Thymus (tissue), 11 donors: ENCODE measurements around the gene CIAO3. TPM values are rescaled to one million over a fixed set of nuclear protein-coding genes. Genes with fewer than 3 reads are reported as not detected.

Experiments used
- DNase-seq, 9 donors: peaks; one replicate each; pipeline ENCODE4 v3.0.0-alpha.2; 2013; ENCODE audit warnings: low spot score in 9 of 9, low read depth in 6 of 9, missing footprints in 1 of 9
- H3K27ac ChIP-seq, 2 donors: one replicate each; pipeline ENCODE4 v1.5.1; 2013; ENCODE audit warnings: control low read depth in 1 of 2, low read depth in 1 of 2, low read length in 1 of 2, mild to moderate bottlenecking in 1 of 2, moderate library complexity in 1 of 2
- H3K27me3 ChIP-seq, 2 donors: one replicate each; pipeline ENCODE4 v1.5.1; 2013; ENCODE audit warnings: low read length in 1 of 2; ENCODE audit not compliant: control insufficient read depth in 2 of 2, insufficient read depth in 1 of 2
- H3K36me3 ChIP-seq, 2 donors: one replicate each; pipeline ENCODE4 v1.5.1; 2013; ENCODE audit warnings: low read length in 1 of 2, mild to moderate bottlenecking in 1 of 2, moderate library complexity in 1 of 2; ENCODE audit not compliant: control insufficient read depth in 2 of 2, insufficient read depth in 2 of 2
- H3K4me1 ChIP-seq, 2 donors: one replicate each; pipeline ENCODE4 v1.5.1; 2013; ENCODE audit warnings: low read length in 2 of 2; ENCODE audit not compliant: control insufficient read depth in 2 of 2, insufficient read depth in 2 of 2
- H3K4me3 ChIP-seq, 2 donors: one replicate each; pipeline ENCODE4 v1.5.1; 2013; ENCODE audit warnings: low read length in 2 of 2, control low read depth in 1 of 2, mild to moderate bottlenecking in 1 of 2
- H3K9me3 ChIP-seq, 2 donors: one replicate each; pipeline ENCODE4 v1.5.1; 2013; ENCODE audit warnings: low read length in 1 of 2, mild to moderate bottlenecking in 1 of 2; ENCODE audit not compliant: control insufficient read depth in 2 of 2, insufficient read depth in 1 of 2
- WGBS: extraction: QIAGEN DNeasy Blood & Tissue Kit; methylation state at CpG from one replicate; pipeline ENCODE4 v1.1.7; 2013; 5-methylcytosine and 5-hydroxymethylcytosine counted together
- polyA plus RNA-seq: library from polyadenylated mRNA; stranded (reverse); fragments of 200-250 nt; gene quantifications from one replicate; pipeline ENCODE4 v1.2.3, GENCODE V29; 2013
- total RNA-seq: library from RNA; stranded (reverse); fragments of 120-200 nt; gene quantifications from one replicate; pipeline ENCODE4 v1.2.4, GENCODE V29; 2013
- donor health status: healthy.

Gene CIAO3
- total and polyA plus RNA-seq, 2 donors = 20.8 to 60.4 TPM

GRCh38 chr16:718922-719321 is 21.9 kb downstream of the CIAO3 start:
- Histone ChIP-seq H3K4me3 (peak overlapping the region; percentile 23 to 93), H3K27me3 (peaks cover 2 to 41% of the 10 kb centered on the region in 2 donors), H3K27ac (peak overlapping the region; percentile 77 to 99), H3K9me3 (peaks cover 0 to 12% of the 10 kb centered on the region in 2 donors), H3K4me1 (peaks cover 56 to 80% of the 10 kb centered on the region in 2 donors), H3K36me3 (no peaks in the 10 kb centered on the region)
- DNase-seq = no peak
- 92% methylated on average over 6 of the region's 6 CpGs for WGBS

GRCh38 chr16:718389-718788 is 22.4 kb downstream of the CIAO3 start:
- Histone ChIP-seq H3K27me3 (peaks cover 4 to 45% of the 10 kb centered on the region in 2 donors), H3K9me3 (peaks cover 0 to 12% of the 10 kb centered on the region in 2 donors), H3K4me1 (peaks cover 52 to 76% of the 10 kb centered on the region in 2 donors), H3K4me3 (no peak overlapping the region), H3K27ac (no peak overlapping the region), H3K36me3 (no peaks in the 10 kb centered on the region)
- 96% methylated on average over 9 of the region's 9 CpGs for WGBS
- no peak for DNase-seq

- Histone ChIP-seq H3K36me3 (no peaks in the 10 kb centered on the region), H3K4me3 (no peak overlapping the region), H3K9me3 (peaks cover 0 to 12% of the 10 kb centered on the region in 2 donors), H3K4me1 (peaks cover 44 to 68% of the 10 kb centered on the region in 2 donors), H3K27me3 (peaks cover 4 to 49% of the 10 kb centered on the region in 2 donors), H3K27ac (no peak overlapping the region)
- DNase-seq = no peak
- 89% methylated on average over 32 of the region's 32 CpGs for WGBS
Measured at GRCh38 chr16:717450-718245, 23.1 kb downstream of the CIAO3 start.

GRCh38 chr16:716768-717325 is 23.9 kb downstream of the CIAO3 start:
- 94% methylated on average over 28 of the region's 29 CpGs for WGBS
- peaks cover 0 to 8% of the 10 kb centered on the region in 2 donors for H3K9me3 ChIP-seq
- DNase-seq = no peak
- H3K4me1 ChIP-seq = peaks cover 36 to 60% of the 10 kb centered on the region in 2 donors
- H3K27ac ChIP-seq = no peak overlapping the region
- peaks cover 4 to 49% of the 10 kb centered on the region in 2 donors for H3K27me3 ChIP-seq
- no peaks in the 10 kb centered on the region for H3K36me3 ChIP-seq
- H3K4me3 ChIP-seq = no peak overlapping the region

- 47% methylated on average over 12 of the region's 12 CpGs for WGBS
- H3K4me3 ChIP-seq = peak overlapping the region; percentile 19 to 88
- no peak for DNase-seq
- peaks cover 4 to 53% of the 10 kb centered on the region in 2 donors for H3K27me3 ChIP-seq
- H3K4me1 ChIP-seq = peaks cover 33 to 55% of the 10 kb centered on the region in 2 donors
- peaks cover 0 to 3% of the 10 kb centered on the region in 2 donors for H3K9me3 ChIP-seq
- no peaks in the 10 kb centered on the region for H3K36me3 ChIP-seq
- H3K27ac ChIP-seq = no peak overlapping the region
Measured at GRCh38 chr16:716200-716568, 24.6 kb downstream of the CIAO3 start.

- peak overlapping the region in 1 of 2 donors; percentile 18 for H3K27ac ChIP-seq
- H3K36me3 ChIP-seq = no peaks in the 10 kb centered on the region
- peaks cover 4 to 58% of the 10 kb centered on the region in 2 donors for H3K27me3 ChIP-seq
- peak in 1 of 9 donors; percentile 55 for DNase-seq
- H3K4me1 ChIP-seq = peaks cover 33 to 54% of the 10 kb centered on the region in 2 donors
- 4% methylated on average over 74 of the region's 74 CpGs for WGBS
- H3K4me3 ChIP-seq = peak overlapping the region; percentile 26 to 88
- H3K9me3 ChIP-seq = peaks cover 0 to 1% of the 10 kb centered on the region in 2 donors
Measured at GRCh38 chr16:715477-716199, 25.2 kb downstream of the CIAO3 start.

- no peaks in the 10 kb centered on the region for H3K36me3 ChIP-seq
- WGBS = 6% methylated on average over 108 of the region's 108 CpGs
- H3K4me3 ChIP-seq = peak within 1 kb of the TSS; percentile 26 to 88
- peak within 1 kb of the TSS in 1 of 2 donors; percentile 18 for H3K27ac ChIP-seq
- peaks cover 31 to 46% of the 10 kb centered on the region in 2 donors for H3K4me1 ChIP-seq
- H3K27me3 ChIP-seq = peaks cover 8 to 66% of the 10 kb centered on the region in 2 donors
- DNase-seq = peak in 6 of 9 donors; percentile 75 to 92 (median 86)
- H3K9me3 ChIP-seq = no peaks in the 10 kb centered on the region
Measured at GRCh38 chr16:714558-715476, 26.0 kb downstream of the CIAO3 start, which contains the start of gene METRN. METRN (plus strand) TSS chr16:715118; CDS start chr16:715290, 172 bp downstream.

- no peak for DNase-seq
- Histone ChIP-seq H3K36me3 (no peaks in the 10 kb centered on the region), H3K27ac (no peak overlapping the region), H3K9me3 (no peaks in the 10 kb centered on the region), H3K27me3 (peaks cover 8 to 74% of the 10 kb centered on the region in 2 donors), H3K4me1 (peaks cover 24 to 39% of the 10 kb centered on the region in 2 donors), H3K4me3 (no peak overlapping the region)
- WGBS = 71% methylated on average over 11 of the region's 11 CpGs
Measured at GRCh38 chr16:714079-714478, 26.7 kb downstream of the CIAO3 start.
